MM.1S (cell line): Measurements from ENCODE around the gene YPEL1.

Experiments used
- CTCF ChIP-seq: fragments of 300-600 bp; sonication (generic); IDR thresholded peaks from 2 replicates; pipeline ENCODE4 v1.5.1; 2016; ENCODE audit warnings: antibody characterized with exemption, low read length, mixed read lengths
- EZH2 ChIP-seq: fragments of 300-600 bp; sonication (generic); optimal IDR thresholded peaks from 2 replicates; pipeline ENCODE3; 2017; ENCODE audit warnings: low read depth, mild to moderate bottlenecking, antibody characterized with exemption, low read length, mixed read lengths

GRCh38 chr22:21694795-21695429 is 40.7 kb downstream of the YPEL1 start:
- no peak for TF ChIP-seq EZH2
- no peak for TF ChIP-seq CTCF
